ENCODE data around the gene HNRNPA3.
A peak's percentile ranks its signal among the peaks of the same experiment; 100 is the strongest.

HNRNPA3 gene

DNA sequence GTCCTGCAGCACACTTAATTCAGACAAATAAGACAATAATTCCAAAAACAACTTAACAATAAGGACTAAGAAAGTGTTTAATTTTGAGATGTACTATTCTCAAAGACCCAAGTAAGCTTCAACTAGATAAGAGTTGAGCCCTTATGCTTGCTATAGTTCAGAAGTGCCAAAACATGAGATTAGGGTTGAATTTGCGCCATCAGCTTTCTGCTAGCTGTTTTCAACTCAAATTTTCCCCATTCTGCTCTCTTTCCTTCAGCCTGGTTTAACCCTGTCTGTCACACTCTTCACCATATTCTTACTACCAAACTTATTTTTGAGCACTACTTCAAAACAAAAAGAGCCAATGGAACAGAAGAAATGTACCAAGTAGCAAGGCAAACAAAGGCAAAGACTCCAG lies 47.8 kb downstream of the HNRNPA3 start:
- H3K9ac ChIP-seq (ENCODE audit: low read length): no peak overlapping the region
- H2BK120ac ChIP-seq (ENCODE audit: insufficient read depth, low read length, poor library complexity): no peak overlapping the region
- H3K14ac ChIP-seq (ENCODE audit: low read length): no peak overlapping the region
- no peak overlapping the region for H2AFZ ChIP-seq (ENCODE audit: insufficient read depth, low read length, poor library complexity)
- no peak for DNase-seq
- H3K79me1 ChIP-seq (ENCODE audit: low read length): peaks cover 17% of the 10 kb centered on the region
- H4K8ac ChIP-seq (ENCODE audit: low read depth, low read length): no peak overlapping the region
- no peak overlapping the region for H2BK12ac ChIP-seq (ENCODE audit: low read length)
- peaks cover 19% of the 10 kb centered on the region for H3K79me2 ChIP-seq (ENCODE audit: control insufficient read depth, insufficient read depth, low read length, poor library complexity)
- no CpG with 5 or more reads among the region's 1 CpG for WGBS (ENCODE audit: extremely low coverage, insufficient coverage, insufficient read length)
- H3K18ac ChIP-seq (ENCODE audit: low read length): no peak overlapping the region
- H2AK5ac ChIP-seq (ENCODE audit: low read length): no peak overlapping the region
- peak overlapping the region; percentile 91 for H3K4ac ChIP-seq (ENCODE audit: low read depth, low read length)
- H4K12ac ChIP-seq (ENCODE audit: low read depth, low read length): no peak overlapping the region
- H3K4me1 ChIP-seq (ENCODE audit: control insufficient read depth in 1 of 2, insufficient read depth in 2 of 2, low read length in 2 of 2): peaks cover 9 to 10% of the 10 kb centered on the region in 2 experiments
- no peak overlapping the region for H2BK5ac ChIP-seq (ENCODE audit: low read depth, low read length, poor library complexity)
- no peak overlapping the region for H3K23ac ChIP-seq (ENCODE audit: low read length)
- H4K91ac ChIP-seq (ENCODE audit: low read depth, low read length): no peak overlapping the region
- H3K9me3 ChIP-seq (ENCODE audit: insufficient read depth, low read depth, low read length): no peaks in the 10 kb centered on the region
- H3K36me3 ChIP-seq (ENCODE audit: control insufficient read depth in 1 of 2, insufficient read depth in 2 of 2, low read length in 2 of 2): no peaks in the 10 kb centered on the region
- H3K4me2 ChIP-seq (ENCODE audit: low read length): peak overlapping the region; percentile 30
- H3K27ac ChIP-seq (ENCODE audit: low read depth, low read length): no peak overlapping the region
- H3K4me3 ChIP-seq (ENCODE audit: low read depth, low read length): no peak overlapping the region
- no peaks in the 10 kb centered on the region for H3K27me3 ChIP-seq (ENCODE audit: insufficient read depth, low read length)

DNA sequence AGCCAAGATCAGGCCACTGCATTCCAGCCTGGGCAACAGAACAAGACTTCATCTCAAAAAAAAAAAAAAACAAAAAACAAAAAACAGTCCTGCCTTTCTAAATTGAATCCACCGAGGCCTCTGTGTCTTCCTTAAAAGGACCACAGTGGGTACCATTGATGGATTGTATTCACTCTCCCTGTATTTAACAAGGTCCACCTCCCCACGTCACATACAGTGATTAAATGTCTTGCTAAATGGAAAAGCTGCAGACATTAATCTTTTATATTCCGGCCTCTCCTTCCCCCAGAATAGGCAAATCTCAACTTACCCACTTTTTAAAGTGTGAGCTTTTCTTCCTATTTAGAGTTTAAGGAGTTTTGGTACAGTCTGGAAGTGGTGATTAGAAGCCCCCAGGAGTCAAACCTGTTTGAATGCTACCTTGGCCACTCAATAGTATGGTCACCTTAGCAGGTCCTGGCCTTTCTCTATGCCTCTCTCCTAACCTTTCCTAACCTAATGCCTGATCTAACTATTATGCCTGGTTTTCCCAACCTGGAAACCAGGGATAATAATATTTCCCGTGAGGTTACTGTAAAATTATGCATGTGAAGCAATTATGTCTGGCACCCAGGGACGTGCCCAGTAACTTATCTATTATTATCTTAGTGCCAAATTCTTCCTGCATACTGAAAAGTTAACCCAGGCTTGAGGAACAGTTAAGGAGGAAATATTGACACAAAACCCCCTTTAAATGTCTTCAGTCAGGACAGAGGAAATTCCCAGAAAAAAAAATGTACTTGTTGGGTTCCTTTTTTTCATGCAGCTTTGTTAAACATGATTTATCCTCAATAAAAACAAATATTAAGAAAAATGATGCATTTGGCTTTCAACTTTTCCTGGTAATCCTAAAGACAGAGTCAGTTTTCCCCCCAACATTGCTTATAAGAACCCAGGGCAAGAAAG lies 48.8 kb downstream of the HNRNPA3 start:
- WGBS (ENCODE audit: extremely low coverage, insufficient coverage, insufficient read length): no CpG with 5 or more reads among the region's 5 CpGs
- Histone ChIP-seq H3K4ac (ENCODE audit: low read depth, low read length) (peak overlapping the region; percentile 96), H3K4me1 (ENCODE audit: control insufficient read depth in 1 of 2, insufficient read depth in 2 of 2, low read length in 2 of 2) (peaks cover 6 to 7% of the 10 kb centered on the region in 2 experiments), H2BK12ac (ENCODE audit: low read length) (no peak overlapping the region), H3K27me3 (ENCODE audit: insufficient read depth, low read length) (no peaks in the 10 kb centered on the region), H3K9me3 (ENCODE audit: insufficient read depth, low read depth, low read length) (no peaks in the 10 kb centered on the region), H4K91ac (ENCODE audit: low read depth, low read length) (no peak overlapping the region), H3K4me2 (ENCODE audit: low read length) (peak overlapping the region; percentile 41), H2BK120ac (ENCODE audit: insufficient read depth, low read length, poor library complexity) (no peak overlapping the region), H3K36me3 (ENCODE audit: control insufficient read depth in 1 of 2, insufficient read depth in 2 of 2, low read length in 2 of 2) (no peaks in the 10 kb centered on the region), H2AFZ (ENCODE audit: insufficient read depth, low read length, poor library complexity) (no peak overlapping the region), H3K23ac (ENCODE audit: low read length) (no peak overlapping the region), H2AK5ac (ENCODE audit: low read length) (no peak overlapping the region), H2BK5ac (ENCODE audit: low read depth, low read length, poor library complexity) (no peak overlapping the region), H4K8ac (ENCODE audit: low read depth, low read length) (no peak overlapping the region), H3K79me2 (ENCODE audit: control insufficient read depth, insufficient read depth, low read length, poor library complexity) (peaks cover 17% of the 10 kb centered on the region), H3K79me1 (ENCODE audit: low read length) (peaks cover 17% of the 10 kb centered on the region), H3K9ac (ENCODE audit: low read length) (peak overlapping the region; percentile 33), H3K4me3 (ENCODE audit: low read depth, low read length) (no peak overlapping the region), H4K12ac (ENCODE audit: low read depth, low read length) (no peak overlapping the region), H3K14ac (ENCODE audit: low read length) (no peak overlapping the region), H3K18ac (ENCODE audit: low read length) (no peak overlapping the region), H3K27ac (ENCODE audit: low read depth, low read length) (no peak overlapping the region)
- no peak for DNase-seq

DNA sequence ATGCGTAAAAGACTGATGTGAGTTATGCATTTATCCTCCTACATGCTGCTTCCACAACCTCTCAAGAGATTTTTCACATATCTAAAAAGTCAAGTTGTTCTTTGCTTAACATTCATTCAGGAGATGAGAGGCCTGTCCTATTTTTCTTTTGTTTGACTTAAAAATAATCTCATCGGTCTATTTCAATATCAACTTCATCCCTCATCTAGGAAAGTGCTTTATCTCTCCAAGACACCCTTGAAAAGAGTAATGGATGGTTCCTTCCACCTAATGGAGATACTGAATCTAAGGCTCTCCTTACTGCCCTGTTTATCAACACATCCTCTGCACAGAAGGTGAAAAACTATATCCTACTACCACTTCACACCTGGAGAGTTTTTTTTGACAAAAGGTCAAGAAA lies 49.5 kb downstream of the HNRNPA3 start:
- Histone ChIP-seq H3K4ac (ENCODE audit: low read depth, low read length) (peak overlapping the region; percentile 64), H3K4me2 (ENCODE audit: low read length) (peak overlapping the region; percentile 74), H3K79me2 (ENCODE audit: control insufficient read depth, insufficient read depth, low read length, poor library complexity) (peaks cover 15% of the 10 kb centered on the region), H2BK120ac (ENCODE audit: insufficient read depth, low read length, poor library complexity) (no peak overlapping the region), H3K9ac (ENCODE audit: low read length) (no peak overlapping the region), H2BK5ac (ENCODE audit: low read depth, low read length, poor library complexity) (no peak overlapping the region), H3K14ac (ENCODE audit: low read length) (no peak overlapping the region), H3K4me3 (ENCODE audit: low read depth, low read length) (no peak overlapping the region), H3K4me1 (ENCODE audit: control insufficient read depth in 1 of 2, insufficient read depth in 2 of 2, low read length in 2 of 2) (peaks cover 3 to 4% of the 10 kb centered on the region in 2 experiments), H2AK5ac (ENCODE audit: low read length) (no peak overlapping the region), H4K91ac (ENCODE audit: low read depth, low read length) (no peak overlapping the region), H4K12ac (ENCODE audit: low read depth, low read length) (no peak overlapping the region), H2BK12ac (ENCODE audit: low read length) (no peak overlapping the region), H2AFZ (ENCODE audit: insufficient read depth, low read length, poor library complexity) (no peak overlapping the region), H3K23ac (ENCODE audit: low read length) (no peak overlapping the region), H3K27ac (ENCODE audit: low read depth, low read length) (no peak overlapping the region), H4K8ac (ENCODE audit: low read depth, low read length) (no peak overlapping the region), H3K9me3 (ENCODE audit: insufficient read depth, low read depth, low read length) (no peaks in the 10 kb centered on the region), H3K79me1 (ENCODE audit: low read length) (peaks cover 17% of the 10 kb centered on the region), H3K27me3 (ENCODE audit: insufficient read depth, low read length) (no peaks in the 10 kb centered on the region), H3K18ac (ENCODE audit: low read length) (no peak overlapping the region), H3K36me3 (ENCODE audit: control insufficient read depth in 1 of 2, insufficient read depth in 2 of 2, low read length in 2 of 2) (no peaks in the 10 kb centered on the region)
- no CpG with 5 or more reads among the region's 2 CpGs for WGBS (ENCODE audit: extremely low coverage, insufficient coverage, insufficient read length)
- no peak for DNase-seq

- Histone ChIP-seq H3K79me2 (ENCODE audit: control insufficient read depth, insufficient read depth, low read length, poor library complexity) (peaks cover 12% of the 10 kb centered on the region), H3K9ac (ENCODE audit: low read length) (peak overlapping the region; percentile 74), H3K79me1 (ENCODE audit: low read length) (peaks cover 17% of the 10 kb centered on the region), H4K91ac (ENCODE audit: low read depth, low read length) (no peak overlapping the region), H3K9me3 (ENCODE audit: insufficient read depth, low read depth, low read length) (no peaks in the 10 kb centered on the region), H2BK12ac (ENCODE audit: low read length) (no peak overlapping the region), H3K4ac (ENCODE audit: low read depth, low read length) (no peak overlapping the region), H4K8ac (ENCODE audit: low read depth, low read length) (no peak overlapping the region), H2BK5ac (ENCODE audit: low read depth, low read length, poor library complexity) (no peak overlapping the region), H2AFZ (ENCODE audit: insufficient read depth, low read length, poor library complexity) (no peak overlapping the region), H3K4me1 (ENCODE audit: control insufficient read depth in 1 of 2, insufficient read depth in 2 of 2, low read length in 2 of 2) (no peaks in the 10 kb centered on the region), H3K23ac (ENCODE audit: low read length) (no peak overlapping the region), H4K12ac (ENCODE audit: low read depth, low read length) (no peak overlapping the region), H3K18ac (ENCODE audit: low read length) (no peak overlapping the region), H3K27me3 (ENCODE audit: insufficient read depth, low read length) (no peaks in the 10 kb centered on the region), H2BK120ac (ENCODE audit: insufficient read depth, low read length, poor library complexity) (no peak overlapping the region), H3K4me3 (ENCODE audit: low read depth, low read length) (peak overlapping the region; percentile 98), H3K27ac (ENCODE audit: low read depth, low read length) (peak overlapping the region; percentile 97), H3K36me3 (ENCODE audit: control insufficient read depth in 1 of 2, insufficient read depth in 2 of 2, low read length in 2 of 2) (no peaks in the 10 kb centered on the region), H2AK5ac (ENCODE audit: low read length) (no peak overlapping the region), H3K14ac (ENCODE audit: low read length) (no peak overlapping the region), H3K4me2 (ENCODE audit: low read length) (peak overlapping the region; percentile 74)
- WGBS (ENCODE audit: extremely low coverage, insufficient coverage, insufficient read length): 100% methylated on average over 1 of the region's 6 CpGs
- no peak for DNase-seq
These were observed 50.4 kb downstream of the HNRNPA3 start for GRCh38 chr2:177262958-177263450.

All from trophoblast cell (in vitro differentiated cells and primary cell).